HCT116 (cell line): ENCODE results near the gene MIPEP.

Experiments used
- CTCF ChIP-seq, 3 experiments: fragments of 200-600 bp in 1 of 3; sonication (generic) in 1 of 3; IDR thresholded peaks in 2 of 3; conservative IDR thresholded peaks in 1 of 3; 2 replicates each; pipeline ENCODE4 v1.5.1; 2012 to 2017; ENCODE audit warnings: low read depth in 2 of 3, low read length in 2 of 3, antibody characterized with exemption in 1 of 3, borderline replicate concordance in 1 of 3, control low read depth in 1 of 3, mild to moderate bottlenecking in 1 of 3, mixed read lengths in 1 of 3, mixed run types in 1 of 3, moderate library complexity in 1 of 3; ENCODE audit not compliant: insufficient read depth in 1 of 3
- POLR2A ChIP-seq: IDR thresholded peaks from 2 replicates; pipeline ENCODE4 v1.7.0; 2011; ENCODE audit warnings: borderline replicate concordance; ENCODE audit not compliant: insufficient read depth, insufficient read length; ENCODE audit errors: extremely low read depth
- POLR2AphosphoS5 ChIP-seq: IDR thresholded peaks from 2 replicates; pipeline ENCODE4 v1.6.1; 2011; ENCODE audit warnings: mild to moderate bottlenecking, low read depth, low read length, moderate library complexity

- TF ChIP-seq CTCF (IDR thresholded peaks at IDR 0.05 in 2 of 3, conservative IDR thresholded peaks at IDR 0.05 in 1 of 3; ENCODE audit: borderline replicate concordance in 1 of 3, insufficient read depth in 1 of 3, low read depth in 2 of 3, low read length in 2 of 3) (no peak), POLR2A (no peak), POLR2AphosphoS5 (no peak)
Observed at GRCh38 chr13:23736541-23736940, 152.7 kb downstream of the MIPEP start.
